OCI-LY3 (cell line): ENCODE measurements around the gene PPP1R3G.

Experiments
- EZH2phosphoT487 ChIP-seq: fragments of 200-600 bp; shearing (Covaris generic); IDR thresholded peaks from 2 replicates; pipeline ENCODE4 v1.6.1; 2018; ENCODE audit warnings: antibody characterized with exemption, mixed run types, low read depth
- TF ChIP-seq, protein P1 (sequence below): fragments of 200-600, 300-600 bp; sonication (generic); IDR thresholded peaks from 2 replicates; pipeline ENCODE4 v1.5.1; 2014; ENCODE audit warnings: antibody characterized with exemption, low read length, low read depth

DNA sequence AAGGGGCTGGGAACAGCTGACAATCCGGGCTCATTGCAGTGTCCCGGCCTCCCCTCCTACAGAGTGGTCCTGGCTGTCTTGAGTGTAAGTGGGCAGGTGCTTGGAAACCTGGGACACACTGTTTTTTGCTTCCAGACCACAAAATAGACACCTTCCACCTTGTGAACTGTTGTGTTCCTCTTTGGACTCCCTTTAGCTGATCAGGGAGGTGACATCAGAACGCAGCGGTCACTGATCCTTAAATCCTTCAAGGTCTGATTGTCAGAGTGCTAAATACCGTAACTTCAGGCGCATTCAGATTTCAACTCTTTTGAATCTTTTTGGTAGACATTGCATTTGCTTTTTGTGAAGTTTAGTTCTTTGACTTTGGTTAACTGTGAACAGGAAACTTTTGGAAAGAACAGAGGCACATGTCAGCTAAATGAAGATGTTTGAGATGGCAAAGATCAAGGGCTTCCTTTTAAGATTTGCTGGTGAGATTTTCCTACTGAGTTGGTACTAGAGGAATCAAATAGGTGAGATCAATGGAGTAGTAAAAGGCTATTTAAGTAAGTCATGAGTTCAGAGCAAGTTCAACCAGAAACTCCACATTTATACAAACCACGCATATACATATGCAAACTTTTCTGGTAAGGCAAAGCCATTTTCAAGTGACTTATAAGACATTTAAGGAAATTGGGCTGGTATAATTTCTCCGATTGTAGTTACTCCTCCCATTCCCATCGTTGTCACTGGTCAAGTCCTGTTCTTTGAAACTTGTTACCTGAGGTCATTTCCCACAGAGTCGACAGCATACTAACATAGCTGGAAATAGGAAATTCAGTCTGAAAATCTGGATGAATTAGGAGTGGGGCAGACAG lies 6.3 kb downstream of the PPP1R3G start:
- TF ChIP-seq, protein P1, sequence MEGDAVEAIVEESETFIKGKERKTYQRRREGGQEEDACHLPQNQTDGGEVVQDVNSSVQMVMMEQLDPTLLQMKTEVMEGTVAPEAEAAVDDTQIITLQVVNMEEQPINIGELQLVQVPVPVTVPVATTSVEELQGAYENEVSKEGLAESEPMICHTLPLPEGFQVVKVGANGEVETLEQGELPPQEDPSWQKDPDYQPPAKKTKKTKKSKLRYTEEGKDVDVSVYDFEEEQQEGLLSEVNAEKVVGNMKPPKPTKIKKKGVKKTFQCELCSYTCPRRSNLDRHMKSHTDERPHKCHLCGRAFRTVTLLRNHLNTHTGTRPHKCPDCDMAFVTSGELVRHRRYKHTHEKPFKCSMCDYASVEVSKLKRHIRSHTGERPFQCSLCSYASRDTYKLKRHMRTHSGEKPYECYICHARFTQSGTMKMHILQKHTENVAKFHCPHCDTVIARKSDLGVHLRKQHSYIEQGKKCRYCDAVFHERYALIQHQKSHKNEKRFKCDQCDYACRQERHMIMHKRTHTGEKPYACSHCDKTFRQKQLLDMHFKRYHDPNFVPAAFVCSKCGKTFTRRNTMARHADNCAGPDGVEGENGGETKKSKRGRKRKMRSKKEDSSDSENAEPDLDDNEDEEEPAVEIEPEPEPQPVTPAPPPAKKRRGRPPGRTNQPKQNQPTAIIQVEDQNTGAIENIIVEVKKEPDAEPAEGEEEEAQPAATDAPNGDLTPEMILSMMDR = no peak
- no peak for TF ChIP-seq EZH2phosphoT487
